ENCODE measurements around the gene UBASH3A.

The UBASH3A gene

DNA sequence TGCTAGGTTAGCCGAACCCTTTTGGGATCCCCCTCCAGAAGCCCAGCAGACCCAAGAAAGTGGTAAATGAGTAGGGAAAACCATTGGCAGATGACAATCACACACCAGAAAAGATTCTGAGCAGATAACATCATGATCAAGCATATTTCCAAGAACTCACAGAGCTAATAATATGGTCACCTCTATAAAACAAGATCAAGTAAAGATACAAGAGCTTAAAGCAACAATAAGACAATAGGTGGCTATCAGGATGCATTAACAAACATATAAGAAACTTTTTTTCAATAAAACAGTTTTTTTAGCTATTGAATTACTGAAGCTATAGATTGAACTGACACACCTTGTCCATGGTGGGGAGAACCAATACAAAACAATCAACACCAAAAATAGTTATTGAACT is 29.0 kb downstream of the UBASH3A start:
- Histone ChIP-seq H3K4me3 (ENCODE audit: low read depth, low read length, poor library complexity, severe bottlenecking) (no peak overlapping the region), H3F3A (ENCODE audit: insufficient read depth, low read length) (no peaks in the 10 kb centered on the region), H3K9me3 (ENCODE audit: low read length) (peaks cover 7% of the 10 kb centered on the region), H3K27me3 (ENCODE audit: insufficient read depth, low read length) (peaks cover 23% of the 10 kb centered on the region; the same call in 1 of the 2 replicates), H2AFZ (ENCODE audit: low read length) (no peak overlapping the region), H3K27ac (ENCODE audit: low read depth, low read length, poor library complexity, severe bottlenecking) (no peak overlapping the region), H3K36me3 (ENCODE audit: insufficient read depth, low read length) (no peaks in the 10 kb centered on the region), H4K20me1 (ENCODE audit: insufficient read depth, low read length) (no peaks in the 10 kb centered on the region), H3K4me1 (ENCODE audit: insufficient read depth, low read length, severe bottlenecking) (no peaks in the 10 kb centered on the region), H3K9me2 (ENCODE audit: low read depth, low read length) (no peaks in the 10 kb centered on the region), H3K79me2 (ENCODE audit: insufficient read depth, low read length) (no peaks in the 10 kb centered on the region), H3K9ac (ENCODE audit: low read length) (no peak overlapping the region), H3K4me2 (ENCODE audit: low read length) (no peak overlapping the region)
- TF ChIP-seq CTCF (IDR thresholded peaks at IDR 0.05; ENCODE audit: low read length) (no peak), EZH2 (IDR thresholded peaks at IDR 0.05; ENCODE audit: borderline replicate concordance, low read length) (no peak)

DNA sequence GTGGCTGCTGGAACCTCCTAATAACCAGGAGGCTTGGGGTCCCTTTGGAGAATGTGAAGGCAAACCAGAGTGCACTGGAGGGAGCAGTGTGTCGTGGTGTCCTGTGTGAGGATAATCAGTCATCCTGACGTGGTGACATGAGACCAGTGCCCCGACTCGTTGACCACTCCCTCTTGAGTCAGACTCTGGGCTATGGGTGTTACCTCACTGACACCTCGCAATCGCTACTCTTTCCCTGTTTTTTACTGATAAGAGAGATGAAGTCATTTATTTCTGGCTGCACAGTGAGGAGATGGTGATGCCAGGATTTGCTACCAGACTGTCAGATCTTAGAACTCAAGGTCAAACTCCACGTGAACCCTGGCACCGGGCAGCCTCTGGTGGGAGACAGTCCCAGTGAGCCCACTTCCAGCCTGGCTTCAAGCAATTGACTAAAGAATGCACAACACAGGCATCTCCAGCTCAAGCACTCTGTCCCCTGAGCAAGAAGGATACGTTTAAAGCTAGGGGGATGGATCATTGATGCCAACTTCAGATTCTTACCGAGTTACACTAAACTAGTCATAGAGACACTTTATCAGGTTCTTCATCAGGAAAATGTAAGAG is 30.3 kb downstream of the UBASH3A start:
- peaks cover 27% of the 10 kb centered on the region; the same call in 1 of the 2 replicates for H3K27me3 ChIP-seq (ENCODE audit: insufficient read depth, low read length)
- no peak overlapping the region for H3K4me2 ChIP-seq (ENCODE audit: low read length)
- H3K4me1 ChIP-seq (ENCODE audit: insufficient read depth, low read length, severe bottlenecking), result no peaks in the 10 kb centered on the region
- no peak overlapping the region for H3K4me3 ChIP-seq (ENCODE audit: low read depth, low read length, poor library complexity, severe bottlenecking)
- H2AFZ ChIP-seq (ENCODE audit: low read length), result no peak overlapping the region
- TF ChIP-seq EZH2 (IDR thresholded peaks at IDR 0.05; ENCODE audit: borderline replicate concordance, low read length) (no peak), CTCF (IDR thresholded peaks at IDR 0.05; ENCODE audit: low read length) (no peak)
- H3K9me2 ChIP-seq (ENCODE audit: low read depth, low read length), result no peaks in the 10 kb centered on the region
- H3K9ac ChIP-seq (ENCODE audit: low read length), result no peak overlapping the region
- no peaks in the 10 kb centered on the region for H3K36me3 ChIP-seq (ENCODE audit: insufficient read depth, low read length)
- no peaks in the 10 kb centered on the region for H4K20me1 ChIP-seq (ENCODE audit: insufficient read depth, low read length)
- no peaks in the 10 kb centered on the region for H3F3A ChIP-seq (ENCODE audit: insufficient read depth, low read length)
- no peaks in the 10 kb centered on the region for H3K79me2 ChIP-seq (ENCODE audit: insufficient read depth, low read length)
- H3K27ac ChIP-seq (ENCODE audit: low read depth, low read length, poor library complexity, severe bottlenecking), result no peak overlapping the region
- H3K9me3 ChIP-seq (ENCODE audit: low read length), result peaks cover 7% of the 10 kb centered on the region

- Histone ChIP-seq H3K4me1 (ENCODE audit: insufficient read depth, low read length, severe bottlenecking) (no peaks in the 10 kb centered on the region), H2AFZ (ENCODE audit: low read length) (no peak overlapping the region), H3K9me2 (ENCODE audit: low read depth, low read length) (no peaks in the 10 kb centered on the region), H3K9me3 (ENCODE audit: low read length) (peaks cover 7% of the 10 kb centered on the region), H3K9ac (ENCODE audit: low read length) (no peak overlapping the region), H3F3A (ENCODE audit: insufficient read depth, low read length) (no peaks in the 10 kb centered on the region), H3K4me3 (ENCODE audit: low read depth, low read length, poor library complexity, severe bottlenecking) (no peak overlapping the region), H3K27ac (ENCODE audit: low read depth, low read length, poor library complexity, severe bottlenecking) (no peak overlapping the region), H3K79me2 (ENCODE audit: insufficient read depth, low read length) (no peaks in the 10 kb centered on the region), H3K36me3 (ENCODE audit: insufficient read depth, low read length) (no peaks in the 10 kb centered on the region), H3K27me3 (ENCODE audit: insufficient read depth, low read length) (peaks cover 27% of the 10 kb centered on the region; the same call in 1 of the 2 replicates), H3K4me2 (ENCODE audit: low read length) (no peak overlapping the region), H4K20me1 (ENCODE audit: insufficient read depth, low read length) (no peaks in the 10 kb centered on the region)
- TF ChIP-seq CTCF (IDR thresholded peaks at IDR 0.05; ENCODE audit: low read length) (no peak), EZH2 (IDR thresholded peaks at IDR 0.05; ENCODE audit: borderline replicate concordance, low read length) (no peak)
These were observed 31.2 kb downstream of the UBASH3A start for GRCh38 chr21:42434884-42435283.
